ENCODE data around the gene ABCC3. TPM values are rescaled to one million over a fixed set of nuclear protein-coding genes. Genes with fewer than 3 reads are reported as not detected.

The ABCC3 gene
- not detected for total RNA-seq

DNA sequence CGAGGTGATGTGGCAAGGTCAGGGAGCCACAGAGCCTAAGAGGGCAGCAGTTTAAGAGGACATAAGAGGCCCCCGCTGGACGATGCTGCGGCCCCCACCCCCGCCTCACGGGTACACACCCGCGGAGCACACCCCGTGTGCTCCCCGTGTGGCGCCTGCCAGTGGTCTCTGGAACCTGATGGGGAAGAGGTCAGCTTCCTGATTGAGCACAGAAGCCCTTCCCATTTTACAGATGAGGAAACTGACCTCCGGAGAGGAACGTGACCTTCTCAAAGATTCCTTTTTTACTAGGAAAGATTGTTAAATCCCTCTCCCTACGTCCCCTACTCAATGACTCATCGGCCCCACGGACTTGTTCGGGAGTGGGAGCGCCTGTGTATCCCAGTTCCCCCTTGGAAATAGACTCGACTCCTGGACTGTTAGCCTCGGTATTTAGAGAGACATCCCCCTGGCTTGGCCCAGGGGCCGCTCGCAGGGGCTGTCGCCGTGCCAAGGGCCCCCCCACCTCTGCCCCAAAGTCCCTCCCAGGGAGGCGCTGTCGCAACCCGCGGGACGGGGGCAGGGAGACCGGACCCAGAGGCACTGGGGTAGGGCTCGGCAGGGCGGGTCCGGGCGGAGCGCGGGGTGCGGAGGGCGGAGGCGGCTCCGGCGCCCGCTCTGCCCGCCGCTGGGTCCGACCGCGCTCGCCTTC is at the start of gene ABCC3:
ABCC3 (plus strand) TSS at position 658 of the 691 bp plus-strand sequence. CDS start 56 bp downstream, outside the sequence.
- Mint-ChIP-seq H3K4me1 (no peaks in the 10 kb centered on the region), H3K36me3 (no peaks in the 10 kb centered on the region), H3K4me3 (no peak within 1 kb of the TSS), H3K27ac (no peak within 1 kb of the TSS), H3K9me3 (ENCODE audit: low read depth) (no peaks in the 10 kb centered on the region), H3K27me3 (peaks cover 74% of the 10 kb centered on the region)
- ATAC-seq = no peak
- CTCF ChIA-PET = no interaction called here
- no peak for DNase-seq

DNA sequence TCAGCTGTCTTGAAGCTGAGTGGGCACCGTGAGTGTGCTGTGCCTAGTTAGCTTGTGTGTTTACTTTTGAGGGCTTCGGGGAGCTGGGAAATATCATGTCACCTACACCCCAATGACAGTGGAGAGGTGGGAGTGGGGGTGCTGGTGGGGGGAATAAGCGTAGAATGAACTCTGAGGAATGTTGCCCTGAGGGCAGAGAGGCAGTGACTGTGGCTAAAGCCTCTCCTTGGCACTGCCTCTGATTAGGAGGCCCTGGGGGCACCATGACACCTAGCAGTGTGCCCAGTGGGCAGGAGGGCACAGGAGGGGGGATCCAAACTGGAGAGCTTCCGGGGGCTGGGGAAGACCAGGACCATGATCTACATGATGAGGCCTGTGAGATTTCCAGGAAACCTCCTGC is 49.3 kb upstream of the ABCC3 start:
- Mint-ChIP-seq H3K36me3 (no peaks in the 10 kb centered on the region), H3K9me3 (ENCODE audit: low read depth) (no peaks in the 10 kb centered on the region), H3K4me1 (no peaks in the 10 kb centered on the region), H3K27me3 (peaks cover 8% of the 10 kb centered on the region), H3K4me3 (no peak overlapping the region), H3K27ac (no peak overlapping the region)
- CTCF ChIA-PET = interaction anchor here (0.6 kb wide), 1 partner anchor 1620 kb away, joined by 3 read pairs; no protein-coding TSS in a partner anchor
- DNase-seq (no peak), ATAC-seq (no peak)

DNA sequence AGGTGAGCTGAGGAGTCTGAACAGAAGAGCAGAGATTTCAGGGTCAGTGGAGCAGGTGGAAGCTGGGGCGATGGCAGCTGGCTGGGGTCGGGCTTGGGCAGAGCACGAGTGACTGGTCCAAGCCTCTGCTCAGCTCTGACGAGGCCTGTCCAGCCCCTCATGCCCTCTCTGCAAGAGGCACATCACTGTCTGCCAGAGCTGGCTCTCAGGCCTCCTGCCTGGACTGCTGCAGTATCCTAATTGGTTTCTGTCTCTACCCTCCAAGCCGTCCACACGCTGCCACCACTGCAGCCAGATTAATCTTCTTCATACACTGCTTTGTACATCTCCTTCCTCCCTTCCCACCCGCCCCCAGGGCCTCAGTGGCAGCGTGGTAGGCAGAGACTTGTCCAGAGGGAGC is 48.8 kb upstream of the ABCC3 start:
- Mint-ChIP-seq H3K4me3 (no peak overlapping the region), H3K4me1 (no peaks in the 10 kb centered on the region), H3K27me3 (peaks cover 8% of the 10 kb centered on the region), H3K36me3 (no peaks in the 10 kb centered on the region), H3K27ac (no peak overlapping the region), H3K9me3 (ENCODE audit: low read depth) (no peaks in the 10 kb centered on the region)
- ATAC-seq = no peak
- no peak for DNase-seq
- CTCF ChIA-PET = interaction anchor here (1.2 kb wide), 1 partner anchor 23 kb away, joined by 4 read pairs; no protein-coding TSS in a partner anchor

- peaks cover 8% of the 10 kb centered on the region for H3K27me3 Mint-ChIP-seq
- H3K36me3 Mint-ChIP-seq = no peaks in the 10 kb centered on the region
- no peaks in the 10 kb centered on the region for H3K9me3 Mint-ChIP-seq (ENCODE audit: low read depth)
- ATAC-seq = no peak
- CTCF ChIA-PET = interaction anchor here (1.2 kb wide), 1 partner anchor 24 kb away, joined by 4 read pairs; no protein-coding TSS in a partner anchor
- no peaks in the 10 kb centered on the region for H3K4me1 Mint-ChIP-seq
- DNase-seq = no peak
- H3K4me3 Mint-ChIP-seq = no peak overlapping the region
- H3K27ac Mint-ChIP-seq = no peak overlapping the region
Observed at GRCh38 chr17:50586421-50587247, 48.0 kb upstream of the ABCC3 start.

DNA sequence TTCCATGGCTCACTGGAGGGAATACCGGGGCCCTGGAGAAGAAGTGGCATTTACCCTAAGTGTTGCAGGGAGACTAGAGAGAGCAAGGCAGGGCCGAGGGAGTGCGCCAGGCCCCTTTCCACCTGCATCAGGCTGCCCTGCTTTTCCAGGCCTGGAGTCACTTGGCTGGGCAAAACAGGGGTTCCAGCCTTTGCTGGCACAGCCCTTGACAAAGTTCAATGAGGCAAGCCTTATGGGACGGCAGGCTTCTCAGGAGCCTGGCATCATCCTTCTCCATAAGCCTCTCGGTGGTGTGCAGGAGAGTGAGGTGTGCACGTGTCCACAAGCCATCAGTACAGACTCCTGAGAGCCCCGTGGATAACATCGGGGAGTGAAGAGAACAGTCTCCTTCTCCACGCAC is 47.1 kb upstream of the ABCC3 start:
- Mint-ChIP-seq H3K27me3 (peaks cover 5% of the 10 kb centered on the region), H3K27ac (no peak overlapping the region), H3K36me3 (no peaks in the 10 kb centered on the region), H3K9me3 (ENCODE audit: low read depth) (no peaks in the 10 kb centered on the region), H3K4me1 (no peaks in the 10 kb centered on the region), H3K4me3 (no peak overlapping the region)
- CTCF ChIA-PET = no interaction called here
- no peak for DNase-seq
- ATAC-seq = no peak

DNA sequence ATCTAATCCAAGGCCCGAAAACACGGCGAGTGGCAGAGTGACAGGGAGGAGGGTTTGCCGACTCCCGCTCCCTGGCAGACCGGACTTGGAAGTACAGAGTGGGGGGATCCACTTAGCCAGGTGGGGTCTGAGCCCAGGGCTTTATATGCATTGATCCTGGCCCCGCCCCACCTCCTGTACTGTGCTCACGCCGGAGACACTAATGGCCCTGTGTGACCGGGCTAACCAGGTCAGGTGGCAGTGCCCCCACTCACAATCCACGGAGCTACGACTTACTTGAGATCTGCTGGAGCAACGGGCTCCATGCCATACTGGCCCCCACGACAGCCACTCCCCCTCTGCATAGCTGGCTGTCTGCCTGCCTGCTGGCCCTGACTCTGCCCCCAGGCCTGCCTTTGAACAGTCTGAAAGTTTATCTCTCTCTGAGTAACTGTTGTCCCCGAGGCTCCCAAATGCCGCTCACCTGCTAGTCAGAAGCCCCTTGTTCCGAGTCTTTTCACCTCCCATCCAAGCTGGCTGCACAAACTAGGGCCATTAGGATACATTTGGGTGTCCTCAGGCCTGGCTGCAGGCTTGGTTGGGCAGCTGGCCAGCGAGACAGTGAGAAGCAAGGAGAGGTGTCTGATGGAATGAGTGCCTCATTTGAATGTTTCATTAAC is 46.2 kb upstream of the ABCC3 start:
- Mint-ChIP-seq H3K4me1 (no peaks in the 10 kb centered on the region), H3K27ac (no peak overlapping the region), H3K4me3 (no peak overlapping the region), H3K9me3 (ENCODE audit: low read depth) (no peaks in the 10 kb centered on the region), H3K27me3 (peaks cover 5% of the 10 kb centered on the region), H3K36me3 (no peaks in the 10 kb centered on the region)
- no peak for DNase-seq
- no peak for ATAC-seq
- CTCF ChIA-PET = no interaction called here

GRCh38 chr17:50589095-50589705 is 45.5 kb upstream of the ABCC3 start:
- CTCF ChIA-PET = no interaction called here
- no peak for ATAC-seq
- no peak overlapping the region for H3K27ac Mint-ChIP-seq
- H3K27me3 Mint-ChIP-seq = peaks cover under 1% of the 10 kb centered on the region
- H3K4me3 Mint-ChIP-seq = no peak overlapping the region
- no peaks in the 10 kb centered on the region for H3K9me3 Mint-ChIP-seq (ENCODE audit: low read depth)
- H3K4me1 Mint-ChIP-seq = no peaks in the 10 kb centered on the region
- no peaks in the 10 kb centered on the region for H3K36me3 Mint-ChIP-seq
- DNase-seq = no peak

DNA sequence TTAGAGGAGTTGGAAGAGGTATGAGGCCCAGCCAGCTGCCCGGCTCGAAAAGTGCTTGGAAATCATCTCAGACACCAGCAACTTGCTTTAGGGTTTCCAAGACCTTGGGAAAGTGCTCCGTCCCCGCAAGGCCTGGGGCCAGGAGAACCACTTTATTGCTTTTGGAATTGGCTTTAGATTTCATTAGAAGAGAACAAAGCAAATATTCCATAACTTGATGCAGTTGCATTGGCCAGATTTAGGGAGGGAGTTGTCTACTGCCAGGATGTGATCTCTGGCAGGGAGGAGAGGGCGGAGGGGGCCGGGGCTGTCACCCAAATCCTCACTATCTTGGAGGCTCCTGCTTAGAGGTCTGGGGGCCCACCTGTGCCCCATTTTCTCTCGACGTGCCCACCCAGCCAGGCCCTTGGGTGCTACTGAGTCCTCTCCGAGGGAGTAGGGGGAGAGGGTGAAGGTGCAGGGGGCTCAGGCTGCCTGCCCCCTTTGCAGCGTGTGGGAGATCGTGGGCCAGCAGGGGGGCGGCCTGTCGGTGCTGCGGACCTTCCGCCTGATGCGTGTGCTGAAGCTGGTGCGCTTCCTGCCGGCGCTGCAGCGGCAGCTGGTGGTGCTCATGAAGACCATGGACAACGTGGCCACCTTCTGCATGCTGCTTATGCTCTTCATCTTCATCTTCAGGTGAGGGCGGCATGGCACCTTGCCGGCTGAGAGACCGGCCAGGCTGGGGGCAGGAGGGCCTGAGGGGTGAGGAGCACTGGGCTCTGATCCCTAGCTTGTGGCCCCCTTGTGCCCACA is 43.5 kb upstream of the ABCC3 start:
- Mint-ChIP-seq H3K27me3 (no peaks in the 10 kb centered on the region), H3K36me3 (no peaks in the 10 kb centered on the region), H3K4me1 (no peaks in the 10 kb centered on the region), H3K9me3 (ENCODE audit: low read depth) (no peaks in the 10 kb centered on the region), H3K4me3 (no peak overlapping the region), H3K27ac (no peak overlapping the region)
- CTCF ChIA-PET = no interaction called here
- DNase-seq (no peak), ATAC-seq (no peak)

DNA sequence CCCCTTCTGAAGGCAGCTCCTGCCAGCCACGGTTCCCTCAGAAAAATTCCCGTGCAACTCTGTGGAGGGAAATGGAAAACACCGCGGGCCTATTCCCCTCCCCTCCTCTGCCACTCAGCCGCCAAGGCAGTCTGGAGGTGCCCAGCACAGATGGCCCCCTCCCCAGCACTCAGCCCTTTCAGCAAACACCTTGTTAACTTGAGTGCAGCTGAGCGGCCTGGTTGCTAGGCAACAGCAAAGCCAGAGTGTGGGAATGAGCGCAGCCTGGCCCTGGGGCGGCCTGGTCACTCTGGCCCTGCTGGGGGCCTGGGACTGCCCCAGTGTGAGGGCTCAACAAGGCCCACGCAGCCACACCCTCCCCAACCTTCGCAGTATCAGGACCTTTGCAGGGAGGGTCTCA is 41.4 kb upstream of the ABCC3 start:
- Mint-ChIP-seq H3K4me1 (no peaks in the 10 kb centered on the region), H3K4me3 (no peak overlapping the region), H3K27me3 (peaks cover under 1% of the 10 kb centered on the region), H3K36me3 (no peaks in the 10 kb centered on the region), H3K27ac (no peak overlapping the region), H3K9me3 (ENCODE audit: low read depth) (no peaks in the 10 kb centered on the region)
- ATAC-seq (no peak), DNase-seq (no peak)
- CTCF ChIA-PET = no interaction called here

DNA sequence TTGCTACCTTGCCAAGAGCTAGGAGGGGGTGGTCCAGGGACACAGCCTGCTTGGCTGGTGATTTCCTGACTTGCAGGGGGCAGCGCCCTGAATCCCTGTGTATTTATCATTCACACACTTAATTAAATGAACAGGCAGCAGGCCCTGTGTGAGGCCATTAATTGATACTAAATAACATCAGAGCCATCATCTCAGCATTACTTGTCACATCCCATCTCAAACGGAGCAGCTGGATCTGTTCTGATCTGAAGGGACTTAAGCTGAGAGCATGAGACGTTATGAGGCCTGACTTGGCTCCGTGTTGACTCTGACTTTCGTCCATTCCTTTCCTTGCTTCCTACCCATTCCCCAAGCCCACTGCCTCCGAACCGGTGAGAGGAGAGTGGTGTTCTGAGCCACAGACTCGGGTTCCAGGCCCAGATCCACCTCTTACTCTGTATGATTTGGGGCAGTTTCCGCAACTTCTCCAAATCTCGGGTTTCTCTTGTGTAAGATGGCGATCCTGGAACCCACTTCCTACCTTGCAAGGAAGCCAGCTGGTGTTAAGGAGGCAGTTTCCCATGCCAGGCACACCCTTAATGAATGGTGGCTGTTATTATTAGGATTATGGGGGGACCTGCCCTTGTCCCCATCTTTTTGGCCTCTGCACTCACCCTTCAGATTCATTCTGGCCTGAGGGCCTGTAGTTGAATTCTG is 40.4 kb upstream of the ABCC3 start:
- CTCF ChIA-PET = no interaction called here
- no peak overlapping the region for H3K4me3 Mint-ChIP-seq
- H3K27ac Mint-ChIP-seq = no peak overlapping the region
- no peaks in the 10 kb centered on the region for H3K36me3 Mint-ChIP-seq
- no peaks in the 10 kb centered on the region for H3K9me3 Mint-ChIP-seq (ENCODE audit: low read depth)
- DNase-seq = no peak
- H3K27me3 Mint-ChIP-seq = peaks cover 4% of the 10 kb centered on the region
- no peaks in the 10 kb centered on the region for H3K4me1 Mint-ChIP-seq
- ATAC-seq = no peak

- Mint-ChIP-seq H3K9me3 (ENCODE audit: low read depth) (no peaks in the 10 kb centered on the region), H3K4me1 (no peaks in the 10 kb centered on the region), H3K4me3 (no peak overlapping the region), H3K36me3 (no peaks in the 10 kb centered on the region), H3K27me3 (peaks cover 4% of the 10 kb centered on the region), H3K27ac (no peak overlapping the region)
- CTCF ChIA-PET = no interaction called here
- DNase-seq = no peak
- ATAC-seq = no peak
Observed at GRCh38 chr17:50594892-50595291, 39.8 kb upstream of the ABCC3 start.

DNA sequence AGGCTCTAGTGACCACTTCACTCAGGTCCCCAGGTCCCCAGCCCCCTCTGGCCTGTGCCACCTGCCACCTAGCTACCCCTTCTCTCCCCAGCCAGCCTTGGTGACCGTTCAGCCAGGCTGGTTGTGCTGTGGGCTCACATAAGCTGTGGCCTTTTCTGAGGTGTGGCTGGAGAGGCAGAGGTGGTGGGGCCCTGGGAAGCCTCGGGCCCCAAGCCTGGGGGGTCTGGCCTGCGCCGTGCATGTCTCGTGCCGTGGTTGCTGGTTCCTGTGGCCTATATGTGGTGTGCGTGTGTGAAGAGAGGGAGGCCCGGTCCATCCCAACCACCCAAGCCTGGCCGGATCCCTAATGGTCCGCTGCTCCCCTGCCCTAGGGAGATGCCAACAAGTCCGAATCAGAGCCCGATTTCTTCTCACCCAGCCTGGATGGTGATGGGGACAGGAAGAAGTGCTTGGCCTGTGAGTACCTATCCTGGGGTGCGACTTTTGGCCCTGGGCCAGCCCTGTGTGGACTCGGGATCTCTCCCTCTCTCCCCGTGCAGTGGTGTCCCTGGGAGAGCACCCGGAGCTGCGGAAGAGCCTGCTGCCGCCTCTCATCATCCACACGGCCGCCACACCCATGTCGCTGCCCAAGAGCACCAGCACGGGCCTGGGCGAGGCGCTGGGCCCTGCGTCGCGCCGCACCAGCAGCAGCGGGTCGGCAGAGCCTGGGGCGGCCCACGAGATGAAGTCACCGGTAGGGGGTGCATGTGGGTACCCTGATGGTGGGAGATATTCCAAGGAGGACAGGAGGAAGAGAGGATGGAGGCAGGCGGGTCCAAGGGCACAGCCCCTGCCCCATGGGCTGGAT is 38.3 kb upstream of the ABCC3 start:
- CTCF ChIA-PET = no interaction called here
- no peak overlapping the region for H3K27ac Mint-ChIP-seq
- no peaks in the 10 kb centered on the region for H3K9me3 Mint-ChIP-seq (ENCODE audit: low read depth)
- no peak for ATAC-seq
- no peaks in the 10 kb centered on the region for H3K4me1 Mint-ChIP-seq
- H3K36me3 Mint-ChIP-seq = no peaks in the 10 kb centered on the region
- DNase-seq = no peak
- H3K4me3 Mint-ChIP-seq = no peak overlapping the region
- H3K27me3 Mint-ChIP-seq = peaks cover 4% of the 10 kb centered on the region
